ENCODE measurements around the gene PANK2.
"Not testable (repeated sequence)": the region's sequence is repeated elsewhere in the genome, so short reads cannot be mapped to it uniquely, and the experiment has no call there.

PANK2 gene

DNA sequence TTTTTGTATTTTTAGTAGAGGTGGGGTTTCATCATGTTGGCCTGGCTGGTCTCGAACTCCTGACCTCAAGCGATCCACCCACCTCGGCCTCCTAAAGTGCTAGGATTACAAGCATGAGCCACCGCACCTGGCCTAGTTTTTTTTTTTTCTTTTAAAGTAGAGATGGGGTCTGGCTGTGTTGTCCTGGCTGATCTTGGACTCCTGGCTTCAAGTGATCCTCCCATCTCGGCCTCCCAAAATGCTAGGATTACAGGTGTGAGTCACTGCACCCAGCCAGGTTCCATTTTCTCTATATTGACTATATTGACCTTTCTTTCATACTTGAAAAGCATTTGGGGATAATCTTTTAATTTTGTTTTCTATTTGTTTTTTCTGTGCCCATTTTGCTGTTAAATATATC is 13.3 kb downstream of the PANK2 start:
- no peak for DNase-seq

DNA sequence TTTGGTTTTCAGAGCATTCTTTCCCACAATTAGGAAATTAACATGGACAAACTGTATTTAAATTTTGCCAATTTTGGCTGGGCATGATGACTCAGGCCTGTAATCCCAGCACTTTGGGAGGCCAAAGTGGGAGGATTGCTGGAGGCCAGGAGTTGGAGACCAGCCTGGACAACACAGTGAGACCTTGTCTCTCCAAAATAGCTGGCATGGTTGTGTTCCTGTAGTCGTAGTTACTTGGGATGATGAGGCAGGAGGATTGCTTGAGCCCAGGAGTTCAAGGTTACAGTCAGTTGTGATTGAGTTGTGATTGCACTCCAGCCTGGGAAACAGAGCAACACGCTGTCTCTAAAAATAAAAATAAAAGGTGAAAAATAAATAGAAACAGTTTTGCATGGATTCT is 15.0 kb downstream of the PANK2 start:
- DNase-seq, result no peak

GRCh38 chr20:3904857-3905256 is 15.7 kb downstream of the PANK2 start:
- no peak for DNase-seq

- not testable (repeated sequence) for DNase-seq
Observed at GRCh38 chr20:3906744-3907721, 17.8 kb downstream of the PANK2 start.

GRCh38 chr20:3908667-3909066 is 19.5 kb downstream of the PANK2 start:
- no peak for DNase-seq

DNA sequence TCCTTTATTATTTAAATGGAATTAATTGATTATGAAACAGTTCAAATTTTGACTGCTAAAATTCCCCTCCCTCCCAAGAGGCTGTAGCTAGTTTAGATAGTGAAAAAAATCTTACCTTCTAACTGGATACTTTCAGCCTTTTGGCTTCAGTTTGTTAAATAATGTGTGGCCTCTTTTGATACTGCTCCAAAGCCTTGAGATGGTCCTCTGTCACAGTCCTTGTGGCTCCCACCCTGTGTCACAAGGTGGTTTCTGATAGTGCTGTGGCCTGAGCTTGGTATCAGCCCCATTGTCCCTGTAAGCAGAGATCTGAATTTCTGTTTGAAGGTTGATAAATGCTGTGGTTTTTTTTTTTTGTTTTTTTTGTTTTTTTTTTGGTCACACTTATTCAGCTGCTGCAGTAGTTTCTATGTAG is 20.8 kb downstream of the PANK2 start:
- no peak for DNase-seq

- DNase-seq, result no peak
Observed at GRCh38 chr20:3910853-3911252, 21.7 kb downstream of the PANK2 start.

- DNase-seq, result no peak
Observed at GRCh38 chr20:3911956-3912355, 22.8 kb downstream of the PANK2 start.

DNA sequence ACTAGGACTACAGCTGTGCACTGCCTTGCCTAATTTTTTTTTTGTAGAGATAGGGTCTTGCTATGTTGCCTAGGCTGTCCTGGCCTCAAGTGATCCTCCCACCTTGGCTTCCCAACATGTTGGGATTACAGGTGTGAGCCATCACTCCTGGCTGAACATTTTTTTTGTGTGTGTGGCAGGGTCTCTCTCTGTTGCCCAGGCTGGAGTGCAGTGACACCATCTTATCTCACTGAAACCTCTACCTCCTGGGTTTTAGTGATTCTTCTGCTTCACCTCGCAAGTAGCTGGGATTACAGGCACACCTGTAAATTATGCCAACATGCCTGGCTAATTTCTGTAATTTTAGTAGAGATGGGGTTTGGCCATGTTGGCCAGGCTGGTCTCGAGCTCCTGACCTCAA is 25.3 kb downstream of the PANK2 start:
- DNase-seq, result no peak

DNA sequence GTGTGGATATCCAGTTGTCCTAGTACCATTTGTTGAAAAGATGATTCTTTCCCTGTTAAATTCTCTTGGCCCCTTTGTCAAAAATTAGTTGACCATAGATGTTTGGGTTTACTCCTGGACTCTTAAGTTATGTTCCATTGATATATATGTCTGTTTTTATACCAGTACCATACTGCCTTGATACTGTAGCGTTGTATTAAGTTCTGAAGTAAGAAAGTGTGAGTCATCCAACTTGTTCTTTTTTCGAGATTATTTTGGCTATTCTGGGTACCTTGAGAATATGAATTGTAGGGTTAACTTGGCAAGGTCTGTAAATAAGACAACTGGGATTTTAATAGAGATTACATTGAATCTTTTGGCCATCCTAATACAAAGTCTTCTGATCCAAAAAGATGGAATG is 26.5 kb downstream of the PANK2 start:
- DNase-seq, result no peak

- no peak for DNase-seq
Observed at GRCh38 chr20:3916364-3916763, 27.2 kb downstream of the PANK2 start.

- no peak for DNase-seq
Observed at GRCh38 chr20:3919352-3919751, 30.2 kb downstream of the PANK2 start.

- no peak for DNase-seq
Observed at GRCh38 chr20:3922223-3922982, 33.2 kb downstream of the PANK2 start.

GRCh38 chr20:3922983-3923339 is 33.8 kb downstream of the PANK2 start:
- no peak for DNase-seq

DNA sequence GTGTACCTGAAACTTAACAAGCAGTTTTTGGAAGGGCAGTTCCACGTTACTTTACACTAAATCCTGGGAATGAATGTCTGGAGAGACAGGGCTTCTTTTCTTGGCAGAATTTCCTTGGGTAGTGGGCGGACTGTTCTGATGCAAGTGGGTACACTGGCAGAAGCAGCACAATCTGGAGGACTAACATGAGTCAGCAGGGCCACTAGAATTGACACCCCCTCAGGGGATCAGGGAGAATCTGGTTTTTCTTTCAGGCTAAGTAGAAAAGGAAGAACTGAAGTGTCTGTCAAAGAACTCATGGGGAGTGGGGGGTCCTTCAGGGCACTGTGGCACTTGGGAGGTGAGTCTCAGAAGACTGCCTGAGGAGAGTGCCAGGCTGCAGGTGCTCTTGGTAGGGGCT is 34.6 kb downstream of the PANK2 start:
- DNase-seq, result no peak

DNA sequence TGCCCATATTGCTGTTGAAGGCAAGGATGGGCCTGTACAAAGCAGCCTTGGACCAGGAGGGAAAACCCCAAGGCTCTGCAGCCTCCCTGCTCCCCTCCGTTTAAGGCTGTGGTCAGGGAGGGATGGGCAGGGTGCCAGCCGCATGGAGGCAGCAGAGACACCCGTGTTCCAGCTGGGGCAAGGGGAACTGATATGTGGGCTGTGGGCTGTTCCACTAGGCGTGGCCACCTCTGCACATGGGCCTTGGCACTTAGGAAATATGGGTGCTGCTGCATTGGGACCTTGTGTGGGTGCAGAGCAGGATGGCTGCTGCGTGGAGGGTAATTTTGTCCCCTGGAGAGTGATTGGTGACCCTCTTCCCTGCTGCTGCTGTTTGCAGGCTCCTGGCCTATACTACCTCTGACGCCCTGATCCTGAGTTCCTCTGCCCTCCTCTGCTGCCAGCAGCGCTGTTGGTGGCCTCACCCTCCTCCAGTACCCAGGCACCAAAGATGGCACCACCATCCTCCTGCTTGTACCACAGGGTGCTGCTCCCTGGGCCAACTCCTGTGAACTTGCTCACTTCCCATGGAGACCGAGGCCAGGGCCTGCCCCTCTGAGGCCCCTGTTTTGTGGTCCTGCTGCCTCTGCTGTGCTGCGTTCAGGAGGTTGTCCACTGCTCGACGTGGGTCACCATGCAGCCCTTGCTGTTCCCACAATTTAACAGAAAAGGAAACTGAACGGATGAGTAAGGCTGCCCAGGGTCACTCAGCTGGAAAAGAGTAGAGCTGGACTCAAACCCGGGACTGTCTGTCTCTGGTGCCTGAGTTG is 35.3 kb downstream of the PANK2 start:
- DNase-seq, result no peak

DNA sequence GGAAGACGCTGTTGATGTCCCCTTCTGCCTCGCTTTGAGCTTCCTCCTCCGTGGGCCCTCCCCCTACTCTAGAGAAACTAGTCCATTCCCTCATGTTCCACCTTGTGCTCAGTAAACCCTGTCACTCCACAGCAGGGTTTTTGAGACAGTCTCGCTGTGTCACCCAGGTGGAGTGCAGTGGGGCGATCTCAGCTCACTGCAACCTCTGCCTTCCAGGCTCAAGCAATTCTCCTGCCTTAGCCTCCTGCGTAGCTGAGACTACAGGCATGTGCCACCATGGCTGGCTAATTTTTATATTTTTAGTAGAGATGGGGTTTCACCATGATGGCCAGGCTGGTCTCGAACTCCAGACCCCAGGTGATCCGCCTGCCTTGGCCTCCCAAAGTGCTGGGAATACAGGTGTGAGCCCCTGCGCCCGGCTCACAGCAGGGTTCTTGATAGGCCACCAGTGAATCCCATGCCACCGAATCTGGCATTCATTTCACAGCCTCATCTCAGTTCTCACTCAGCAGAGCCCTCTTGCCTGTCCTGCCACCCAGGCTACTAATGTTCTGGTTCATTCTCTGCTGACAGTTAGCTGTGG is 36.0 kb downstream of the PANK2 start:
- no peak for DNase-seq

- no peak for DNase-seq
Observed at GRCh38 chr20:3925899-3926638, 36.9 kb downstream of the PANK2 start.

- DNase-seq, result no peak
Observed at GRCh38 chr20:3927486-3928291, 38.5 kb downstream of the PANK2 start.

- no peak for DNase-seq
Observed at GRCh38 chr20:3929713-3930060, 40.5 kb downstream of the PANK2 start.
